ENCODE measurements around the gene FXYD3.

DNA sequence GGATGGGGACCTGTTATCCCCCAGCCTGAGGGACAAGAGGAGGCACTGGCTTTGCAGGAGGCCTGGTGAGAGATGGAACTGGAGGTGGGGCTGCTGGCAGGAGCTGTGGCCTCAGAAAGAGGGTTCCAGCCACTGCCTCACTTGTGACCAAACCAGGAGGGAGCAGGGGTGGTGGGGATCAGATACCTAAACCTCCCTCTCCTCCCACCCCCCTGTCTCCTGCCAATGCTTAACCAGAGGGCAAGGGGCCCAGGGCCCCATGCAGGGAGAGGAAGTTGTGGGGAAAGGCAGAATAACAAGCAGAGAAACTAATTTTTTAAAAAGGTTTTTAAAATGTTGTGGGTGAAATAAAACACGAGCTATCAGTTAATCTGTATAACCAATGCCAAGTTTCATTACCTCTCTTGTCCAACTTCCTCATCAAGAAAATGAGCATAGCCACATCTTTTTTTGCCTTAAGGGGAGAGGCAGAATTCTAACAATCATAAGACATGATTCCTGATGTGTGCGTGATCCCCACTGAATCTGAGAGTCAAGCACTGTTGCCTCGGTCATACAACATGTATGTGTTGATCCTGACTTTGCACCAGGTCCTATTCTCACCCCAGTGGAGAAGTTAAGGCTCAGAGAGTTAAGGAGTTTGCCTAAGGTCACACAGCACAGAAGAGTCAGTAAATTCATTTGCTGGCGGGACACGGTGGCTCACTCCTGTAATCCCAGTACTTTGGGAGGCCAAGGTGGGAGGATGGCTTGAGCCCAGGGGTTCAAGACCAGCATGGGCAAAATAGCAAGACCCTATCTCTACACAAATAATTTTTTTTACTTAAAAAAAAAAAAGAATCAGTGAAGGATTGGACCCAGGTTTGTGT, 51.9 kb downstream of the FXYD3 start:
- TF ChIP-seq, protein P1, sequence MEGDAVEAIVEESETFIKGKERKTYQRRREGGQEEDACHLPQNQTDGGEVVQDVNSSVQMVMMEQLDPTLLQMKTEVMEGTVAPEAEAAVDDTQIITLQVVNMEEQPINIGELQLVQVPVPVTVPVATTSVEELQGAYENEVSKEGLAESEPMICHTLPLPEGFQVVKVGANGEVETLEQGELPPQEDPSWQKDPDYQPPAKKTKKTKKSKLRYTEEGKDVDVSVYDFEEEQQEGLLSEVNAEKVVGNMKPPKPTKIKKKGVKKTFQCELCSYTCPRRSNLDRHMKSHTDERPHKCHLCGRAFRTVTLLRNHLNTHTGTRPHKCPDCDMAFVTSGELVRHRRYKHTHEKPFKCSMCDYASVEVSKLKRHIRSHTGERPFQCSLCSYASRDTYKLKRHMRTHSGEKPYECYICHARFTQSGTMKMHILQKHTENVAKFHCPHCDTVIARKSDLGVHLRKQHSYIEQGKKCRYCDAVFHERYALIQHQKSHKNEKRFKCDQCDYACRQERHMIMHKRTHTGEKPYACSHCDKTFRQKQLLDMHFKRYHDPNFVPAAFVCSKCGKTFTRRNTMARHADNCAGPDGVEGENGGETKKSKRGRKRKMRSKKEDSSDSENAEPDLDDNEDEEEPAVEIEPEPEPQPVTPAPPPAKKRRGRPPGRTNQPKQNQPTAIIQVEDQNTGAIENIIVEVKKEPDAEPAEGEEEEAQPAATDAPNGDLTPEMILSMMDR (IDR thresholded peaks at IDR 0.05) = no peak
- TF ChIP-seq FOXJ3 (CRISPR knock-in tag; IDR thresholded peaks at IDR 0.05) (no peak), TAF1 (IDR thresholded peaks at IDR 0.05; ENCODE audit: borderline replicate concordance, low read depth, low read length) (no peak), MXI1 (IDR thresholded peaks at IDR 0.05; ENCODE audit: low read depth, low read length) (no peak), NFIC (IDR thresholded peaks at IDR 0.05; ENCODE audit: borderline replicate concordance) (no peak)

Measured in SK-N-SH (cell line).